GM12891 (cell line): ENCODE results near the gene ODAD4.
"Not testable (repeated sequence)": the region's sequence is repeated elsewhere in the genome, so short reads cannot be mapped to it uniquely, and the experiment has no call there.

ENCODE experiments used
- DNase-seq: peaks from one replicate; pipeline ENCODE4 v3.0.0; 2011; ENCODE audit warnings: low spot score; ENCODE audit not compliant: insufficient read length
- FAIRE-seq: peaks from 2 replicates; lab custom pipeline; 2011; peaks lifted over from hg19 to GRCh38; lab: Jason Lieb, UNC
- PAX5 ChIP-seq: IDR thresholded peaks from 2 replicates; pipeline ENCODE4 v1.6.1; 2011; ENCODE audit warnings: low read length, moderate library complexity, mild to moderate bottlenecking; ENCODE audit not compliant: insufficient read depth, severe bottlenecking
- POLR2A ChIP-seq: IDR thresholded peaks from 2 replicates; pipeline ENCODE4 v1.6.1; 2011; ENCODE audit warnings: low read depth, low read length, control low read depth
- POLR2AphosphoS5 ChIP-seq: IDR thresholded peaks from 2 replicates; pipeline ENCODE4 v1.6.1; 2011; ENCODE audit warnings: low read depth, low read length, control low read depth
- POU2F2 ChIP-seq: IDR thresholded peaks from 2 replicates; pipeline ENCODE4 v1.6.1; 2011; ENCODE audit warnings: low read depth, mild to moderate bottlenecking, control low read depth, low read length, moderate library complexity
- SPI1 ChIP-seq: IDR thresholded peaks from 2 replicates; pipeline ENCODE4 v1.6.1; 2011; ENCODE audit warnings: low read depth, low read length, control low read depth
- TAF1 ChIP-seq: IDR thresholded peaks from 2 replicates; pipeline ENCODE4 v1.6.1; 2011; ENCODE audit warnings: low read depth, low read length, control low read depth

Gene ODAD4

DNA sequence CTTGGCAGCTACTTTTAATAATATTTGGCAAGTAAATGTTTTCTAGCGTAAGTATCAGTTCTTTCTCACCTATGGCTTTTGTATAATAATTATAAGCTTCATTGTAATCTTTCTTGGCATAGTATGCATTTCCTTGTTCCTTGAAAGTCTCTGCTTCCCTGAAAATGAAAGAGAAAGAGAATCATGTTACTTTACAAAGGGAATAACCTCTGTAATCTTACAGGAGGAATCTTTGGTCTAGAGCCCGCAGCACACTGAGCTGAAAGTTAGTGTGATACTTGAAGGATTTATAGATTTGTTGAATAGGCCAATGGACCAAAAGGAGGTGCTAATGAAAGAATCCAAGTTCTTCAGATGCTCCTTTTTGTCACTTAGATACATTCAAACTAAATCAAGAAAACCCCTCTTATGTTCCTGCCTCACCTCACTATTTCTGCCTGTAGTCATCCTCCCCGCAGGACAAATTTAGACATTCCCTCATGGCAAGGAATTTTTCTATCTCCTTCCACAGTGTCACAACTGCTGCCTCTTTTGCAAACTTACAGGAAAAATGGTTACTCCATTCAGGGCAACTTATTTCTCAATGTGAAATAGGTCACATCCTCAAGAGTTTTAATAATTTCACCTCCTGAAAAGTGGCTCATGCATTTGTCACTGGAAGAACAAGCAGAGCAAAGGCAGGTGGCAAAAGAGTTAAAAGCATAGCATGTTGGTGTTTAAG is 70.2 kb downstream of the ODAD4 start:
- TF ChIP-seq POLR2AphosphoS5 (no peak), SPI1 (no peak), TAF1 (no peak), POU2F2 (no peak), PAX5 (no peak), POLR2A (no peak)
- FAIRE-seq = no peak
- no peak for DNase-seq

DNA sequence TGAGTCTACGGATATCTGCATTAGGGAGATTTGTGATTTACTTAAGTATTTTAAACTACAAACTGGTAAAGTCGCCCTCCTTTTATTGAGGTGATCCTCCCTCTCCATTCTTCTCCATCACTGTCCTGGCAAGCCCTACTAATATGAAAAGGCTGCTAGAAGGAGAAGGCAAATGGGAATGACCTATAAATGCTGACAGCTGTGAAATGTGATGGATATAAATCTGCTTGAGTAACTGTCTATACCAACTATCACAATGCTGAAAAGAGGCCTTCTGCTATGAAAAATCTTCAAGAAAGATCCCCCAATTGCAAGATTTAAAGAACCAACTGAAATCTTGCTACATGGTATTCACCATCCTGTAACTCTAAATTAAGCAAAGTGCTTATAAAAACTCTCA is 71.3 kb downstream of the ODAD4 start:
- DNase-seq = no peak
- TF ChIP-seq POLR2A = no peak
- FAIRE-seq = no peak

DNA sequence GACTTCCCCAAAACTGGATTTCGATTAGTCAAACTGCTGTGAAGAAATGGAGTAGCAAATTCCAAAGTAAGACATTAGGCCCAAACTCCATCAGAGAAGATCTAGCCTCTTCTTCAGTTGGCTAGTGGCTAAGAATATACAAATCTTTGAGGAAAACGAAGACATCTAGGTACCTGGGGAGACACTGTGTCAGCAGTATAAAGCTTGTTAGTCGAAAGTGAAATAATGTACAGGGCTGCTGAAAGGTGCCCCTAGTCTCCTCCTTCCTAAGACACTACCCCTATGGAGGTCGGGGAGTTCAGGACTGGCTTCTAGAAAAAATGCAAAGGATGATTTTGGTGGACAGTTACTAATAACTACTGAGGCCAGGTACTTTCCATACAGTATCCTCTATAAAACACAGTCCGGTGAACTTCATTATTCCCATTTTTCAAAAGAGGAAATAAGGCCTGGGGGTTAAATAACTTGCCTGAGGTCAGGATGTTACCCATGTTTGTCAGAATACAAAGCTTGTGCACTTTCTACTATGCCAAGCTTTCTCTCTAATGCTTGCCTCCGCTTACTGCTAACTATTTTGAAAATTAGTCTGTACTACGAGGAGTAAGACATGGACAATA is 71.9 kb downstream of the ODAD4 start:
- TF ChIP-seq TAF1 (no peak), SPI1 (no peak), POLR2AphosphoS5 (no peak), PAX5 (no peak), POU2F2 (no peak), POLR2A (no peak)
- no peak for FAIRE-seq
- no peak for DNase-seq

DNA sequence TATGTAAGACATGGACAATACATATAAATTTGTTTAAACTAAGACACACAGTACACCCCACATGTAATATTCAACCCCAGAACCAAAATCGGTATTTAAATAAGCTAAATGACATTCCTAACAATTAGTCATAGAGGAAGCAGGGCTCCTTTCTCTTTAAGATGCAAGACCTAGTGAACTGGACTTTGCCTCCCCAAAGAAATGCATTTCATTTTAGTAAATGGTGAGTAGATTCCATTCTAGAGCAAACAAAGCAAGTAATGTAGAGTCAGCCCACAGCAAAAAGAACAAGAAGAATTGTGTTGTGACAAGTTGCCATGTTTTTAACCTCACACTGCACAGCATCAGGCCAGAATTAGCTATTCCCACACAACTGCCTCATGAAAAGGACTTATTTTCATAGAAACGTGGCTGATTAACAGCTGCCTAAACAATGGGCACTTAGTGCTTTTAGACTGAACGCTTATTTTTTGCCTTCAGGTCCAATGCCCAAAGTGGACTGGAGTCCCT is 72.4 kb downstream of the ODAD4 start:
- TF ChIP-seq SPI1 (no peak), PAX5 (no peak), POLR2A (no peak), TAF1 (no peak), POU2F2 (no peak), POLR2AphosphoS5 (no peak)
- no peak for FAIRE-seq

DNA sequence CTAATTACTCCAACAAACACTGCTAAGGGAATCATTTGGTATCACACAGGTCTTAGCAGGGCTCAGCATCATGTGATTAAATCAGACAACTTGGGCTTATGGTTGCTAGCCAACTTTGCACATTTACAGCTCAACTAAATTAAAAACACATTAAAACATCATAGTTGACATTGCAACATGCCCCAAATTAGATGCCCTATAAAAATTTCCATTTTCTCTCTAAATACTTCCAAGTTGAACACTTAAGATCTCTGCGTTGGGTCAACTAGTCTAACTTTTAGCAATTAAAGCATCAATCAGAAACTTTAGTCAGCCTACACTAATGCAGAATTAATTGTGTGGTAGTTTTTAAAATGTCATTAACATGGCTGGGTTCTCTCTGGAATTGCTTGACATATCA is 74.7 kb downstream of the ODAD4 start:
- no peak for FAIRE-seq
- TF ChIP-seq TAF1 (no peak), POLR2AphosphoS5 (no peak), SPI1 (no peak), POU2F2 (no peak), POLR2A (no peak), PAX5 (no peak)

More for the DNA sequence above, 72.4 kb downstream of the ODAD4 start:
- no peak for DNase-seq

DNA sequence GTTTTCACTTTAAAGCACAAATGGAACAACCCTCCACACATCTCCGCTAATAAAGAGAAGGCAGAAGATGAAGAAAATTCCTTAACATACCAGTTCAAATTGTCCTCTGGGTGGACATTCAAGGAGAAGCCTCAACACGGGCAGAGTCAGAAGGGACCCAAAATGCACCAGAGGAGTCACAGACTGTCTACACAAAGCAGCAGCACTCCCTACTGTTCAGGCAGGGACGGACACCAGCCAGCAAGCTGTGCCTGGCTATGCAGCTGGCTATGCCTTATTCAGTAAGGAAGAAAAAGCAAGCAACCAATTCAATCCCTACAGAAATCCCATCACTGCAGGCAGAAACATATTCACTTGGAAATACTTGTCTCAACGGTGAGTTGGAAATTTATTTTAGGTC is 78.8 kb downstream of the ODAD4 start:
- no peak for DNase-seq
- TF ChIP-seq POU2F2 (no peak), POLR2A (no peak), SPI1 (no peak), PAX5 (no peak), TAF1 (no peak), POLR2AphosphoS5 (no peak)
- FAIRE-seq = no peak

More for the DNA sequence above, 74.7 kb downstream of the ODAD4 start:
- no peak for DNase-seq

DNA sequence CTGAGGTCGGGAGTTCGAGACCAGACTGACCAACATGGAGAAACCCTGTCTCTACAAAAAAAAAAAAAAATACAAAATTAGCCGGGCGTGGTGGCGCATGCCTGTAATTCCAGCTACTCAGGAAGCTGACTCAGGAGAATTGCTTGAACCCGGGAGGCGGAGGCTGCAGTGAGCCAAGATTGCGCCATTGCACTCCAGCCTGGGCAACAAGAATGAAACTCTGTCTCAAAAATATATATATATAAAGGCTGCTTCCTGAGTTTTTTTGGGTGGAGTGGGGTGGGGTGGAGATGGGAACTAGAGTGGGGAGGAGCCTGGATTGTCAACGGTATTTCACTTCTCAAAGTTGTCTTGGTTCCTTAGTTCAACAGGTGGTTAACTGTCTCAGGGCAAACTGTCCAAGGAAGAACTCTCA is 79.9 kb downstream of the ODAD4 start:
- not testable (repeated sequence) for DNase-seq, FAIRE-seq

DNA sequence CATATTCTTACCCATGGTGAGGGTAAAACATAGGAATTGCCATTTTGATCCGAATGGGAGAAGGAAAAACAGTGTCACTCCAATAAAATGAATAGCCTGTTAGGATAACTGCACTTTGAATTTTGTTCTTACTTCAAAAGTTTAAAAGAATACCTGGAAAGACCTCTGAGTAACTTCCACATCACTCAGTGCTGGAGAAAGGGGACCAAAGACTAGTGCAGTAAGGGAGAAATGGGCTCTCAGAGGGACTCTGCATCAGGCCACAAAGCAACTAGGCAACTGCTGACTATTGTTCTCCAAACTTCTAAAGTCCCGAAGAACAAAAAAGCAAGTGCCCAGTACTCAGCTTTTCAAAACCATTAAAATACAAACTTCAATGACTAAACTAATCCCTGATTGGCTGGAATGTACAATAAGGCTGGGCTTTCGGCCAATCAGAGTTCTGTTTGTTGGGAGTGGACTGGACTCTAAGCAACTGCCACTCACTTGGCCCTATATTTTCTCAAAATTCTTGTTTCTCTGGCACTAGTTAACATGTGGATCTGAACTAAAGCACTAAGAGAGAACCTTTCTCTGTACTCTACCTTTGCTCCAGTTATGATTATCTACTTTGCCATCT is 80.6 kb downstream of the ODAD4 start:
- FAIRE-seq (no peak), DNase-seq (no peak)

DNA sequence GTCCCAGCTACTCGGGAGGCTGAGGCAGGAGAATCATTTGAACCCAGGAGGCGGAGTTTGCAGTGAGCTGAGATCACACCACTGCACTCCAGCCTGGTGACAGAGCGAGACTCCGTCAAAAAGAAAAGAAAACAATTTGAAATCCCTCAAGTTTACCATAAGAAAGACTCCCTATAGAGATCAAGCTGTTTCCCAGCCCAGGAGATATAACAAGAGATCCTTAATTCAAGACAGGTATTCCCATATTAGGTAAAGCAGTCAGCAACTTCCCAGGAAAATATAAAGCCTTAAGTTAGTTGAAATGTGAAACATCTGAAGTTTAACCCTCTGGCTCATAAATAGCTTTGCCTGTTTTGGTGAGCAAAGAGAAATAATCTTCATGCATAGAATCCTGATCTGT is 81.9 kb downstream of the ODAD4 start:
- not testable (repeated sequence) for DNase-seq, FAIRE-seq

More for the DNA sequence above, 80.6 kb downstream of the ODAD4 start:
- TF ChIP-seq POLR2AphosphoS5 = no peak
- no peak for TF ChIP-seq PAX5
- TF ChIP-seq POLR2A = no peak
- TF ChIP-seq POU2F2 = no peak
- no peak for TF ChIP-seq TAF1
- no peak for TF ChIP-seq SPI1

DNA sequence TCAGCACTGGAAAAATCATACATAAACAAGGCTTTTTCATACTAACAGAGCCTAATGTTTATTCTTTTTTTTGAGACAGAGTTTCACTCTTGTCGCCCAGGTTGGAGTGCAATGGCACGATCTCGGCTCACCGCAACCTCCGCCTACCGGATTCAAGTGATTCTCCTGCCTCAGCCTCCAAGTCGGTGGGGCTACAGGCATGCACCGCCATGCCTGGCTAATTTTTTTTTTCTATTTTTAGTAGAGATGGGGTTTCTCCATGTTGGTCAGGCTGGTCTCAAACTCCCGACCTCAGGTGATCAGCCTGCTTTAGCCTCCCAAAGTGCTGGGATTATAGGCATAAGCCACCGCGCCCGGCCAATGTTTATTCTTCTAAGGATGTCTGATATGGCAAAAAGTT is 83.3 kb downstream of the ODAD4 start:
- not testable (repeated sequence) for DNase-seq, FAIRE-seq
